K562 (cell line): ENCODE results near the gene SPATA2L. TPM values are rescaled to one million over a fixed set of nuclear protein-coding genes. Genes with fewer than 3 reads are reported as not detected.

Experiments used
- ESRRA ChIP-seq: fragments of 450-650 bp; IDR thresholded peaks from 2 replicates; pipeline ENCODE4 v1.6.1; 2014; ENCODE audit warnings: low read depth, mild to moderate bottlenecking, moderate library complexity, borderline replicate concordance
- FUS ChIP-seq: fragments of 200-400 bp; formaldehyde crosslinking; optimal IDR thresholded peaks from 2 replicates; pipeline ENCODE3; 2017; ENCODE audit warnings: low read depth, low read length
- NEUROD1 ChIP-seq: fragments of 150-350 bp; IDR thresholded peaks from 2 replicates; pipeline ENCODE4 v1.6.1; 2014; ENCODE audit warnings: borderline replicate concordance, low read length, low read depth; ENCODE audit not compliant: partially characterized antibody
- NFXL1 ChIP-seq: fragments of 450-650 bp; formaldehyde crosslinking; IDR thresholded peaks from 2 replicates; pipeline ENCODE4 v1.4.0; 2021; ENCODE audit warnings: mild to moderate bottlenecking
- PTBP1 ChIP-seq: fragments of 200-400 bp; formaldehyde crosslinking; IDR thresholded peaks from 2 replicates; pipeline ENCODE4 v1.6.1; 2017; ENCODE audit warnings: low read depth, low read length
- RBM14 ChIP-seq: fragments of 200-400 bp; formaldehyde crosslinking; IDR thresholded peaks from 2 replicates; pipeline ENCODE4 v1.6.1; 2018; ENCODE audit warnings: low read depth, mild to moderate bottlenecking, low read length, moderate library complexity, borderline replicate concordance; ENCODE audit not compliant: insufficient read depth
- SFPQ ChIP-seq: fragments of 200-400 bp; formaldehyde crosslinking; IDR thresholded peaks from 2 replicates; pipeline ENCODE4 v1.6.1; 2017; ENCODE audit warnings: mild to moderate bottlenecking, low read depth, low read length, moderate library complexity
- SIN3A ChIP-seq, 2 experiments: fragments of 150-350 bp in 1 of 2; IDR thresholded peaks; 2 replicates each; pipeline ENCODE4 v1.6.1; 2011 to 2016; ENCODE audit warnings: borderline replicate concordance in 2 of 2, low read depth in 2 of 2, low read length in 2 of 2, mild to moderate bottlenecking in 2 of 2, moderate library complexity in 2 of 2; ENCODE audit not compliant: control insufficient read depth in 1 of 2
- THAP12 ChIP-seq: fragments of 250-450 bp; sonication (Bioruptor Pico); IDR thresholded peaks from 2 replicates; pipeline ENCODE4 v1.9.0; 2021; ENCODE audit warnings: mild to moderate bottlenecking, inconsistent platforms
- TOE1 ChIP-seq, 2 experiments: fragments of 450-650 bp in 1 of 2; sonication (generic) in 1 of 2; formaldehyde crosslinking in 1 of 2; IDR thresholded peaks; 2 replicates each; pipeline versions ENCODE4 v1.7.1 to v1.8.0; 2016 to 2022; ENCODE audit warnings: borderline replicate concordance in 2 of 2, mild to moderate bottlenecking in 2 of 2, antibody characterized with exemption in 1 of 2, inconsistent platforms in 1 of 2, low read depth in 1 of 2, missing genetic modification reagents in 1 of 2, moderate library complexity in 1 of 2
- WHSC1 ChIP-seq: IDR thresholded peaks from one replicate; pipeline ENCODE4 v1.6.1; 2012; ENCODE audit warnings: low read length, control low read depth, inconsistent platforms
- ZNF146 ChIP-seq: IDR thresholded peaks from one replicate; pipeline ENCODE4 v1.6.1; 2018; ENCODE audit warnings: missing compliant biosample characterization; ENCODE audit not compliant: unreplicated experiment
- ZNF175 ChIP-seq: fragments of 200-800 bp; sonication (Bioruptor generic); IDR thresholded peaks from 2 replicates; pipeline ENCODE4 v1.6.1; 2016; ENCODE audit warnings: low read depth, mild to moderate bottlenecking, missing genetic modification characterization, missing compliant biosample characterization
- ZNF280A ChIP-seq: fragments of 450-650 bp; IDR thresholded peaks from 2 replicates; pipeline ENCODE4 v1.6.1; 2018; ENCODE audit warnings: mild to moderate bottlenecking, low read depth; ENCODE audit not compliant: partially characterized antibody
- ZNF280B ChIP-seq: fragments of 250-450 bp; sonication (Bioruptor Pico); IDR thresholded peaks from 2 replicates; pipeline ENCODE4 v1.5.1; 2021; ENCODE audit warnings: mild to moderate bottlenecking
- ZNF445 ChIP-seq: fragments of 250-450 bp; sonication (Bioruptor Pico); IDR thresholded peaks from 2 replicates; pipeline ENCODE4 v1.4.0; 2020; ENCODE audit warnings: low read depth, mild to moderate bottlenecking, moderate library complexity
- ZNF766 ChIP-seq: fragments of 200-800 bp; sonication (Bioruptor generic); conservative IDR thresholded peaks from 2 replicates; pipeline ENCODE4 v1.6.1; 2016; ENCODE audit warnings: missing genetic modification characterization, missing compliant biosample characterization
- polyA plus RNA-seq, 8 experiments: library from polyadenylated mRNA; depleted of rRNA in 4 of 8; stranded (reverse) in 5 of 8; unstranded in 3 of 8; fragments of >200 nt; fragmentation: Nextera tagmentation in 2 of 8; fragmentation: Illumina TruSeq in 1 of 8; extraction: Ambion mirVana in 2 of 8; extraction: Trizol in 1 of 8; gene quantifications; 2 replicates each; pipeline versions ENCODE4 v1.2.1 to v1.2.3, GENCODE V29; 2011 to 2014; ENCODE audit warnings: inconsistent platforms in 1 of 8, missing spikeins in 1 of 8
- total RNA-seq, 7 experiments: library from RNA; depleted of rRNA in 6 of 7; stranded (reverse); fragments of >200 nt in 6 of 7; fragmentation: Illumina TruSeq in 2 of 7; extraction: Trizol in 2 of 7; gene quantifications; 2 replicates each; pipeline versions ENCODE4 v1.2.1 to v1.2.3, GENCODE V29; 2011 to 2021; ENCODE audit warnings: low replicate concordance in 1 of 7

Gene SPATA2L
- total and polyA plus RNA-seq, 9 of the 15 experiments (the other 6 are each of a cell fraction or from before 2014, with no cell fraction given) = 0.13 to 19.2 (median 4.8) TPM; not detected in 1

- TF ChIP-seq SFPQ (peak; percentile 68; the same call in 1 of the 2 replicates), ZNF146 (CRISPR knock-in tag) (no peak), THAP12 (CRISPR knock-in tag) (peak; percentile 43; the same call in 1 of the 2 replicates), ZNF766 (CRISPR knock-in tag) (no peak), NFXL1 (CRISPR knock-in tag) (no peak), NEUROD1 (no peak), ESRRA (peak; percentile 51), SIN3A (IDR thresholded peaks at IDR 0.05; ENCODE audit: borderline replicate concordance in 2 of 2, control insufficient read depth in 1 of 2, low read depth in 2 of 2, low read length in 2 of 2) (peak in 1 of 2 experiments; percentile 18; a peak in 1 of 4 replicates), PTBP1 (peak; percentile 65; the same call in 1 of the 2 replicates), ZNF445 (CRISPR knock-in tag) (no peak), WHSC1 (no peak), FUS (peak; percentile 78), RBM14 (no peak), ZNF280A (no peak), TOE1 (IDR thresholded peaks at IDR 0.05; ENCODE audit: borderline replicate concordance) (no peak), TOE1 (CRISPR knock-in tag; IDR thresholded peaks at IDR 0.05; ENCODE audit: borderline replicate concordance, low read depth) (0 out of 2 replicates have a peak, but pooled peaks have one; percentile 61), ZNF280B (CRISPR knock-in tag) (no peak), ZNF175 (CRISPR knock-in tag) (no peak)
Measured at GRCh38 chr16:89721546-89722391, 20.3 kb upstream of the SPATA2L start (continued).
